Retina (tissue), 1 donor: ENCODE results near the gene TSC22D2.
"Not testable (repeated sequence)": the region's sequence is repeated elsewhere in the genome, so short reads cannot be mapped to it uniquely, and the experiment has no call there.

Experiments
- DNase-seq: peaks from one replicate; pipeline ENCODE4 v3.0.0-alpha.2; 2016

The TSC22D2 gene

GRCh38 chr3:150449169-150449721 lies 41.1 kb downstream of the TSC22D2 start:
- no peak for DNase-seq

- no peak for DNase-seq
Measured at GRCh38 chr3:150450916-150451315, 42.8 kb downstream of the TSC22D2 start.

- no peak for DNase-seq
Measured at GRCh38 chr3:150451329-150452048, 43.4 kb downstream of the TSC22D2 start.

GRCh38 chr3:150453353-150453752 lies 45.3 kb downstream of the TSC22D2 start:
- DNase-seq = no peak

- no peak for DNase-seq
Measured at GRCh38 chr3:150454085-150454484, 46.0 kb downstream of the TSC22D2 start.

GRCh38 chr3:150454622-150455021 lies 46.5 kb downstream of the TSC22D2 start:
- DNase-seq = no peak

- DNase-seq = no peak
Measured at GRCh38 chr3:150455341-150455740, 47.2 kb downstream of the TSC22D2 start.

- DNase-seq = no peak
Measured at GRCh38 chr3:150458001-150458400, 49.9 kb downstream of the TSC22D2 start.

- no peak for DNase-seq
Measured at GRCh38 chr3:150460484-150460883, 52.4 kb downstream of the TSC22D2 start.

GRCh38 chr3:150461399-150461798 lies 53.3 kb downstream of the TSC22D2 start:
- DNase-seq = no peak

GRCh38 chr3:150462108-150462507 lies 54.0 kb downstream of the TSC22D2 start:
- no peak for DNase-seq

- DNase-seq = no peak
Measured at GRCh38 chr3:150464684-150465083, 56.6 kb downstream of the TSC22D2 start.

- DNase-seq = no peak
Measured at GRCh38 chr3:150467381-150467780, 59.3 kb downstream of the TSC22D2 start.

GRCh38 chr3:150469031-150469930 lies 61.2 kb downstream of the TSC22D2 start:
- no peak for DNase-seq

- DNase-seq = no peak
Measured at GRCh38 chr3:150469931-150470740, 62.0 kb downstream of the TSC22D2 start.

GRCh38 chr3:150472421-150472820 lies 64.3 kb downstream of the TSC22D2 start:
- no peak for DNase-seq

- not testable (repeated sequence) for DNase-seq
Measured at GRCh38 chr3:150473161-150473560, 65.1 kb downstream of the TSC22D2 start.

GRCh38 chr3:150479370-150479769 lies 71.3 kb downstream of the TSC22D2 start:
- no peak for DNase-seq

- DNase-seq = no peak
Measured at GRCh38 chr3:150480877-150481276, 72.8 kb downstream of the TSC22D2 start.

GRCh38 chr3:150483226-150483625 lies 75.1 kb downstream of the TSC22D2 start:
- no peak for DNase-seq

GRCh38 chr3:150484410-150484809 lies 76.3 kb downstream of the TSC22D2 start:
- no peak for DNase-seq

- DNase-seq = no peak
Measured at GRCh38 chr3:150488867-150489266, 80.8 kb downstream of the TSC22D2 start.
